Sigmoid colon (tissue), 3 donors: ENCODE data around the gene TRAF3.

ENCODE experiments used
- POLR2A ChIP-seq, 2 donors: fragments of 450-650 bp; IDR thresholded peaks; one replicate each; pipeline ENCODE4 v1.6.1; 2016; ENCODE audit warnings: antibody characterized with exemption in 2 of 2, mild to moderate bottlenecking in 2 of 2, moderate library complexity in 2 of 2
- TF ChIP-seq, protein P1 (sequence below), 4 experiments: fragments of 450-650 bp in 3 of 4; fragments of 200-600 bp in 1 of 4; IDR thresholded peaks; one replicate each; pipeline ENCODE4 v1.5.1; 2016 to 2019; ENCODE audit warnings: antibody characterized with exemption in 4 of 4, mild to moderate bottlenecking in 3 of 4, moderate library complexity in 2 of 4

DNA sequence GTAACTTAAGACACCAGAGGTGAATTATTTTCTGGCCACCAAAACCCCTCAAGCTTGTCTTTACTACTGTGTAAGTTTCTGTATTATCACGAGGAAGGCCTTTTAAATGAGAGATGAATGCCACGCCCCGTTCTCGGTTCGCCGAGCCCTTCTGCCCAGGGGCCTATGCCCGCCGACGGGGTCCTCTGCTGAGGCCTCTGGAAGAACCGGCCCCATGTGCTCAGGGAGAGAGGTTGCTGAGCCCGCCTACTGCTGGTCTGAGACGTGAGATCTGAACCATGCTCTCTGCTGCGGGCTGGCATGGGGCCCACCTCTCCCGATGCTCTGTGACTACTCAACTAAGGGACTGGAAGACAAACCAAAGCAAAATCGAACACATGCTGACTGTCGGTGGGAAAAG, 166.2 kb downstream of the TRAF3 start:
- TF ChIP-seq POLR2A (IDR thresholded peaks at IDR 0.05): no peak
- TF ChIP-seq, protein P1, sequence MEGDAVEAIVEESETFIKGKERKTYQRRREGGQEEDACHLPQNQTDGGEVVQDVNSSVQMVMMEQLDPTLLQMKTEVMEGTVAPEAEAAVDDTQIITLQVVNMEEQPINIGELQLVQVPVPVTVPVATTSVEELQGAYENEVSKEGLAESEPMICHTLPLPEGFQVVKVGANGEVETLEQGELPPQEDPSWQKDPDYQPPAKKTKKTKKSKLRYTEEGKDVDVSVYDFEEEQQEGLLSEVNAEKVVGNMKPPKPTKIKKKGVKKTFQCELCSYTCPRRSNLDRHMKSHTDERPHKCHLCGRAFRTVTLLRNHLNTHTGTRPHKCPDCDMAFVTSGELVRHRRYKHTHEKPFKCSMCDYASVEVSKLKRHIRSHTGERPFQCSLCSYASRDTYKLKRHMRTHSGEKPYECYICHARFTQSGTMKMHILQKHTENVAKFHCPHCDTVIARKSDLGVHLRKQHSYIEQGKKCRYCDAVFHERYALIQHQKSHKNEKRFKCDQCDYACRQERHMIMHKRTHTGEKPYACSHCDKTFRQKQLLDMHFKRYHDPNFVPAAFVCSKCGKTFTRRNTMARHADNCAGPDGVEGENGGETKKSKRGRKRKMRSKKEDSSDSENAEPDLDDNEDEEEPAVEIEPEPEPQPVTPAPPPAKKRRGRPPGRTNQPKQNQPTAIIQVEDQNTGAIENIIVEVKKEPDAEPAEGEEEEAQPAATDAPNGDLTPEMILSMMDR (IDR thresholded peaks at IDR 0.05): no peak
